GM12874 (cell line): ENCODE measurements around the gene TRIP11.

Source experiments
- CTCF ChIP-seq: IDR thresholded peaks from 2 replicates; pipeline ENCODE4 v1.5.1; 2011; ENCODE audit warnings: low read depth, mild to moderate bottlenecking, control low read depth, low read length, moderate library complexity; ENCODE audit not compliant: insufficient read depth

Gene TRIP11

GRCh38 chr14:91920526-91920925 is 119.3 kb downstream of the TRIP11 start:
- no peak for TF ChIP-seq CTCF

- no peak for TF ChIP-seq CTCF
Observed at GRCh38 chr14:91919814-91920213, 120.0 kb downstream of the TRIP11 start.

- no peak for TF ChIP-seq CTCF
Observed at GRCh38 chr14:91918186-91918883, 121.5 kb downstream of the TRIP11 start.
